ENCODE measurements around the gene CDH8. TPM values are rescaled to one million over a fixed set of nuclear protein-coding genes. Genes with fewer than 3 reads are reported as not detected.

The CDH8 gene
- polyA plus RNA-seq, 2 of the 4 experiments (the other 2 are of a cell fraction) = 0.23 to 0.94 TPM

GRCh38 chr16:62020681-62021080 lies 15.6 kb downstream of the CDH8 start (continued):
- no peak for TF ChIP-seq ELK1 (IDR thresholded peaks at IDR 0.05; ENCODE audit: low read depth, low read length)
- TF ChIP-seq FOSB (CRISPR knock-in tag; IDR thresholded peaks at IDR 0.05) = no peak
- no peak for TF ChIP-seq USF2 (IDR thresholded peaks at IDR 0.05)

- ChIA-PET POLR2A (no interaction called here), CTCF (no interaction called here)
- ATAC-seq = no peak
- Histone ChIP-seq H3K4me2 (no peak overlapping the region), H3K4me1 (no peaks in the 10 kb centered on the region), H3K9me3 (no peaks in the 10 kb centered on the region), H3K4me3 (no peak overlapping the region), H3K27ac (no peak overlapping the region)
- no peak for DNase-seq (ENCODE audit: low read depth in 1 of 2, low spot score in 1 of 2)
- TF ChIP-seq RAD21 (conservative IDR thresholded peaks at IDR 0.05 in 1 of 2, IDR thresholded peaks at IDR 0.05 in 1 of 2) = no peak
- TF ChIP-seq MYC (IDR thresholded peaks at IDR 0.05; ENCODE audit: borderline replicate concordance, low read length) = no peak
- no peak for TF ChIP-seq PBX3 (IDR thresholded peaks at IDR 0.05)
- no peak for TF ChIP-seq NPAS2 (CRISPR knock-in tag; IDR thresholded peaks at IDR 0.05; ENCODE audit: borderline replicate concordance)
- TF ChIP-seq GATA3 (IDR thresholded peaks at IDR 0.05; ENCODE audit: borderline replicate concordance) = no peak
- no peak for TF ChIP-seq CBX8 (IDR thresholded peaks at IDR 0.05)
- FAIRE-seq = no peak
- WGBS (ENCODE audit: missing lambda C conversion rate) = 0% methylated on average over 1 of the region's 1 CpG
These were observed 16.4 kb downstream of the CDH8 start for GRCh38 chr16:62019851-62020250.

GRCh38 chr16:62018301-62019060 lies 17.8 kb downstream of the CDH8 start:
- H3K27ac ChIP-seq = no peak overlapping the region
- CTCF ChIA-PET = no interaction called here
- no peaks in the 10 kb centered on the region for H3K9me3 ChIP-seq
- no peak for DNase-seq (ENCODE audit: low read depth in 1 of 2, low spot score in 1 of 2)
- no peak overlapping the region for H3K4me2 ChIP-seq
- FAIRE-seq = no peak
- no peak for TF ChIP-seq PHF8 (IDR thresholded peaks at IDR 0.05; ENCODE audit: borderline replicate concordance, low read depth)
- no peak for TF ChIP-seq ZNF302 (CRISPR knock-in tag; IDR thresholded peaks at IDR 0.05)
- TF ChIP-seq EHMT2 (IDR thresholded peaks at IDR 0.05; ENCODE audit: low read depth) = no peak
- TF ChIP-seq PBX3 (IDR thresholded peaks at IDR 0.05) = no peak
- no peak for TF ChIP-seq BHLHE40 (IDR thresholded peaks at IDR 0.05; ENCODE audit: low read depth, low read length)
- no peak for TF ChIP-seq KDM5A (IDR thresholded peaks at IDR 0.05)
- TF ChIP-seq JUN (IDR thresholded peaks at IDR 0.05) = no peak
- no peak for TF ChIP-seq HEYL (CRISPR knock-in tag; IDR thresholded peaks at IDR 0.05)
- TF ChIP-seq CBX8 (IDR thresholded peaks at IDR 0.05) = no peak
- no peak for TF ChIP-seq MAX (IDR thresholded peaks at IDR 0.05)
- no peak for TF ChIP-seq RAD21 (conservative IDR thresholded peaks at IDR 0.05 in 1 of 2, IDR thresholded peaks at IDR 0.05 in 1 of 2)
- TF ChIP-seq RARB (CRISPR knock-in tag; IDR thresholded peaks at IDR 0.05) = no peak
- TF ChIP-seq E2F6 (IDR thresholded peaks at IDR 0.05; ENCODE audit: borderline replicate concordance, low read depth) = no peak
- no peak for TF ChIP-seq TP53 (CRISPR knock-in tag; IDR thresholded peaks at IDR 0.05)
- TF ChIP-seq CTCF (IDR thresholded peaks at IDR 0.05) = no peak
- 1% methylated on average over 15 of the region's 15 CpGs for WGBS (ENCODE audit: missing lambda C conversion rate)
- H3K4me3 ChIP-seq = no peak overlapping the region
- no peaks in the 10 kb centered on the region for H3K4me1 ChIP-seq
- ATAC-seq = no peak
- POLR2A ChIA-PET = interaction anchor here (0.6 kb wide), 1 partner anchor 66 kb away, joined by 3 read pairs; no protein-coding TSS in a partner anchor
